EL (cell line): ENCODE measurements around the gene TNFRSF25.
A peak's percentile ranks its signal among the peaks of the same experiment; 100 is the strongest.
"Not testable (repeated sequence)": the region's sequence is repeated elsewhere in the genome, so short reads cannot be mapped to it uniquely, and the experiment has no call there.

Source experiments
- DNase-seq: peaks from one replicate; pipeline ENCODE4 v3.0.0-alpha.2; 2016

The TNFRSF25 gene

GRCh38 chr1:6501279-6501813, 35.4 kb upstream of the TNFRSF25 start:
- DNase-seq = no peak

GRCh38 chr1:6500544-6501278, 34.7 kb upstream of the TNFRSF25 start:
- no peak for DNase-seq

- no peak for DNase-seq
These were observed 33.3 kb upstream of the TNFRSF25 start for GRCh38 chr1:6499296-6499695.

GRCh38 chr1:6498576-6499111, 32.7 kb upstream of the TNFRSF25 start:
- no peak for DNase-seq

- DNase-seq = no peak
These were observed 32.0 kb upstream of the TNFRSF25 start for GRCh38 chr1:6497867-6498575.

DNA sequence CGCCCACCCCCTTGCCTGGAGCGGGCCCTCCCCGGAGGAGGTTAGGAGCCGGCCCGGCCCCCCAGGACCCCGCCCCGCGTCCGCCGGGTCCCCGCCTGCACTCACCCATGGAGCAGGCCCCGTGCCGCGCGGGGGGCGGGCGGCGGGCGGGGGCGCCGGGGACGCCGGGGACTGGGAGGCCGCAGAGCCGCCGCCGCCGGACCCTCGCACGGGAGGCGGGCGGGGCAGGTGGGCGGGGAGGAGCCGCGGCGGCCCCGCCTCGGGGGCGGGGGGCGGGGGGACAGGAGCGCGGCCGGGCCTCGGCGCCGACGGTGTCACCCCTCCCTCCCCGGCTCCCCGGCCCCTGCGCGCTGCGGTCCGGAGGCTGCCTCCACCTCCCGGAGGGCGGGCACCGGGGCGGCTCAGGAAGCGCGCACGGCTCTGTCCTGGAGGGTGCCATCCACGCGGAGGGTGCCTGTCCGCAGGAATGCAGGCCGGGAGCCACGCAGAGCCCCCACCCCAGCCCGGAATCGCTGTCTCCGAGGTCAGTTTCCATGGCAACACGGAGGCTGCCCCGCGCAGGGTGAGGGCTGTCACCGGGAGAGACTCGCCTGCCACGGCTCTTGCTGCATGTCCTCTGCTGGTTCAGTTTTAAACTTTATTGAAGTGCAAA, 31.4 kb upstream of the TNFRSF25 start:
- peak; percentile 61 for DNase-seq

DNA sequence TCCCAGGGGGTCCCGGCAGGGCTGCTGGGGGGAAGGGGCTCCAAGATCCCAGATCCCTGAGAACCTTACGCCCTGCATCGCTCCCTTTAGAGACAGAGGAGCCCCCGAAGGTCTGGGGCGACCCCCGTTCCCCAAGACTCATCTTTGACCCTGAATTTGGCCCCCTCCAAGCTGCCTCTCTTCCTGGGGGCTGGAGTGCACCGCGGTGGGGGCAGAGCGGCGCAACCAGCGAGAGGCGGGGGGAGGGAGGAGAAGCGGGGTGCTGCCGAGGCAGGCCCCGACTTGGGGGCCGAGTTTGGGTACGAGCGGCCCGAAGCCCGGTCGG, 30.9 kb upstream of the TNFRSF25 start:
- DNase-seq = no peak

DNA sequence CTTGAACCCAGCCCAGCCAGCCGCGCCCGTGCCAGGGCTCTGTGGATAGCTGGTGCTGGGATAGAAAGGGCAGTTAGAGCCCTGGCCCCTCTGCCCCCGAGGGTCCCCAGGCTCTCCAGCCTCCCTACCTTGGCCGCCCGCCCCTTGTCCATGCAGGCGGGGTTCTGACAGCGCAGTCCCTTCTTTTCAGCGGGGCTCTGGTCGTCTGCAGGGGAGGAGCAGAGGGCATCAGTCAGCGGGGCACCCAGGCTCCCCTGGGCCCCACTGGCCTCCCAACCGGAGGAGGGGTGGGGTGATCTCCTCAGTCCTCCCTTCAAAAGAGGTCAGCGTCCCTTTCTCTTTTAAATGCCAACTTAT, 30.4 kb upstream of the TNFRSF25 start:
- DNase-seq = no peak

GRCh38 chr1:6495540-6496364, 29.8 kb upstream of the TNFRSF25 start:
- no peak for DNase-seq

GRCh38 chr1:6495041-6495441, 29.1 kb upstream of the TNFRSF25 start:
- DNase-seq = no peak

GRCh38 chr1:6494627-6495026, 28.7 kb upstream of the TNFRSF25 start:
- DNase-seq = no peak

DNA sequence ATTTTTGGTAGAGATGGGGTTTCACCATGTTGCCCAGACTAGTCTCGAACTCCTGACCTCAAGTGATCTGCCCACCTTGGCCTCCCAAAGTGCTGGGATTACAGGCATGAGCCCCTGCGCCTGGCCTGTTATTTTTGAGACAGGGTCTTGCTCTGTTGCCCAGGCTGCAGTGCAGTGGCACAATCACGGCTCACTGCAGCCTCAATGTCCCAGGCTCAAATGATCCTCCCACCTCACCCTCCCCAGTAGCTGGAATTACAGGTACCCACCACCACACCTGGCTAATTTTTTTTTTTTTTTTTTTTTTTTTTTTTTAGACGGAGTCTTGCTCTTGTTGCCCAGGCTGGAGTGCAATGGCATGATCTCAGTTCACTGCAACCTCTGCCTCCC, 27.9 kb upstream of the TNFRSF25 start:
- not testable (repeated sequence) for DNase-seq

DNA sequence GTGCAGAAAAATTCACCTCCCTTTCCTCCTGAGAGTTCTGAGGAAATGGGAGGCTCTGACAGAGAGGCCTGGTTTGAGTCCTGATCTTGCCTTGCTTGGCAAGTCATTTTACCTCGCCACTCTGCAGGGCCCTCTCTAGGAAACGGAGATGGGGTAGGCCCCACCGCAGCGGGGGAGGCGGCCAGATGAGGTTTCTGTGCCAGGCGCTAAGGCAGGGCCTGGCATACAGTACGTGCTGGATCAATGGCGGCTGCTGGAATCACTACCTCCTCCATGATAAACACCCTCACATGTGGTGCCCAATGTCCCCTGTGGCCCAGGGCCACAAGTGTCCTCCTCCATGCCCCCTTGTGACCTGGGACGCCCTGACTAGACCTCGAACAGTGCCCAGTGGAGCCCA, 26.0 kb upstream of the TNFRSF25 start:
- no peak for DNase-seq

- DNase-seq = peak; percentile 88
These were observed 25.5 kb upstream of the TNFRSF25 start, which contains the start of gene PLEKHG5 for GRCh38 chr1:6491480-6491962. Gene PLEKHG5 (minus strand): TSS chr1:6491667. CDS start chr1:6477571, 14,096 bp downstream.

DNA sequence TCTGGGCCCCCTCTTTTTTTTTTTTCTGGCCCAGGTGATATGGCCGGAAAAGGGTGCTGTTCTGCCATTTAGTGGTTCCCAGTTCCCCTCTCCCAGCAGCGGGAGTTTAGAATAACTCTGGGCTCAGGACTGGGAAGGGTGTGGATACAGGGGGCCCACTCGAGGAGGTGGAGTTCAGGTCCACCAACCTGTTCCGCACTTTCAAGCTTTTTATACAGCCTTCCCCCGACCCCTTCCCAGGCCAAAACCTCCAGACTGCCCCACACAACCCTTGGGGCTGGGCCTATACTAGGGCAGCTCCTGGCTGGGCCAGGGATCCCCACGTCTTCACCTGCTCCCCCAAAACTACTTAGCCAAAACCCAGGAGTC, 25.1 kb upstream of the TNFRSF25 start:
- DNase-seq = no peak

DNA sequence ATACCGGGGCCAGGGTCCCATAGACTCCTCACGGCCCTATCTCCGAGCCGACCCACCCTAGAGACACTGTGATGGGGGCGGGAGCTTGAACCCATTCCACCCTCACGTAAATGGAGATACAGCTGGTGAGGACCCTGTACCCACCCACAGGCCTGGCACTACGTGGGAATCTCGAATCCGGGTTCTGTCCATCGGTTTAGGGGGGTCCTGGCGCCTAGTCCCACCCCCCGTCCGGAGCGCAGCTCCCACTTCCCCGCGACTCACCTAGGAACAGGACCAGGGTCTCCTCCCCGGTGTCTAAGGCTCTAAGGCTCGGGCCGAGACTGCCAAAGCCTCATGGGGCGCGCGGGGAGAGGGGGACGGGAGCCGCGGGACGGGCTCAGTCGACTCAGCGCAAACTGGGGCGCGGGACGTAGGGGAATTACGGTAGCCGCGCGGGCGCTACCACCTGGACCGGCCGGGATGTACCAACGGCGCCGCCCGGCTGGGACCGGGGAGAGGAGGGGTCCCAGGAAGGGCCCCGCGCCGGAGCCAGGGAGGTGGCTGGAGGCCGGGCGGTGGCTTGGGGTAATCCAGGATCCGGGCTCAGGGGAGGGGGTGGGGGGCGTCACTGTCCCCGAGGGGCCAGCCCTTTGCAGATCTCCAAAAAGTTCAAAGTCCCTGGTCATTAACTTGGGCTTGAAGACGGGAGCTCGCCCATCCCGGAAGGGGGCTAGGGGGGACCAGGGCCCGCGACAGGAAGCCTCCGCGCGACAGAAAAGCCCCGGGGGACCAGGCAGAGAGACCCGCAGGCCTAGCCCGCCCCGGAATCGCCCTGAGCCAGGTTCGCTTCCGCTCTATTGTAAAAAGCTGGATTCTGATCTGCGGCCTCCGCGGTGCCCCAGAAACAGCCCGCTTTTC, 24.5 kb upstream of the TNFRSF25 start:
- DNase-seq = peak; percentile 77

- DNase-seq = peak; percentile 72
These were observed 23.8 kb upstream of the TNFRSF25 start for GRCh38 chr1:6489799-6490180.

DNA sequence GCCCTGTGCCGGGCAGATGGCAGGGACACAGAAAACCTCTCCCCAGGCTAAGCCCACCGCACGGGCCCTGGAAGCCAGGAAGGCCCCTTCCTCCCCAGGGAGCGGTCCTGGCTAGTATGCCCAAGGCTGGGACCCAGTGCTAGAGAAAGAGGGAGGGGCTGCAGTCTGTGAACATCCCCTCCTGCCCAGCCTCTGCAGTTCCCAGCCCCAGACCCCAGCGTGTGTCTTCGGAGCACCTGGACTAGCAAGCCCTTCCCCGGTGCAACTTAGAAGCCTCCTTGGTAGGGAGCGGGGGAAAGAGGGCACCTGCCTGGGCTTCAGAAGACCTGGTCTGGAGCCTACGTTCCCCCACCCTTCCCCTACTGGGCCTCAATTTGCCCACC, 23.4 kb upstream of the TNFRSF25 start:
- DNase-seq = no peak

DNA sequence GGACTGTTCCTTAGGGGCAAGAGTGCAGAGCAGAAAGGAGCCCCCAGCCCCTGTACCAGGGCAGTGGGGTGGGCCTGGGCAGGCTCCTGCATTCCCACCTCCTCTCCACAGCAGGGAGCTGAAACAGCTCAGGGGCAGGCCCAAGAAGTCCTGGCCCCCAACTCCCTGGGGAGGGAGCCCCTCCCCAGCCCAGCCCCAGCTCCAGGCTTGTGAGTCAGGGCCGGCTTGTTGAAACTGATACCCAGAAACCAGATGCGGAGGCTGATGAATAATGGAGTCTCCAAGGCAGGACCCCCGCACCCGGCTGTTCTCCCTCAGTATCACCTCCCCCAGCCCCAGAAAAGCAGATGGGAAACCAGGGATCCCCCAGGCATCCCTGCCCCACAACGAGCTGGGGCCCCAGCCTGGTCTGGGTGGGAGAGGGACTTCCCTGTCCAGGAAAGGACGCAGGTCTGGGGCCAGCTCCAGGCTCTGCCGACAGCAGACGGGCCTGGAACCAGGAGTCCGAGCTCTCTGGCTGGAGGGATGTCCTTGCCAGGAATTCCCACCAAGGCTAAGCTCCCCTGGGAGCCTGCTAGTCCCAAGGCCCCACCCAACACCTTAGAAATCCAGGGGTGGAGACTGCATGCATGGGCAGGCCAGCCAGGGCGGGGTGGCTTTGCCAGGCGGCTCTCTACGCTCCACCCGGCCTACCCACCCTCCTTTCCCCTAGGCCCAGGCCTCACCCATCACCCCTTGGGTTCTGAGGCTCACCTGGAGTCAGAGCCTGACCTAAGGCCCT, 22.8 kb upstream of the TNFRSF25 start:
- DNase-seq = no peak

DNA sequence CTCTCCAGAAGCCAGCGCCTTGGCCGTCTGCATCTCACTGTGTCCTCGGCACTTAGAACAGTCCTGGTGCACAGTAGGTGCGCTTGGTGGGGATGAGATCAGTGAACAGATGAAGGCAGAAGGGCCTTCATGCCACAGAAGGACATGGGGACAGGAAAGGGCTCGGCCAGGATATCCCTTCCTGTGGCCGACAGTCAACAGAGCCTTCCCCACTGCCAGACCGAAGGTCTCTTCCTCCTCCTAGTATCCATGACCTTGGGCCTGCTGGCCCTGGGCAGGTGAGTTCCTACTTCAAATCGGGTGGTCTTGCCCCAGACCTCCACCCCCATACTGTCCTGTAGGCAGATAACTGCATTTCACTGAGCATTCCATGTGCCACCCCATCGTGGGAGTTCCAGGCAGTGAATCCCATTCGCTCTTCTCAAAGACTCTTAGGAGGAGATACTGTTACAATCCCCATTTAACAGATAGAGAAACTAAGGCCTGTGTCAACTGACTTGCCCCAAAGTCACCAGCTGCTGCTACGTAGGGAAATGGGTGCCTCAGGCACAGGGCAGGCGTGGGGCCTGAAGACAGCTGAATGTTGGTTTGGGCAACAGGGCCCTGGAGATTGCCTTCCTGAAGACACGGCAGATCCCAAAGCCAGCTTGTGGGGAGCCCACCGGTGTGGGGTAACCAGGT, 22.0 kb upstream of the TNFRSF25 start:
- DNase-seq = no peak
